Measurements from ENCODE around the gene KCNIP1. TPM values are rescaled to one million over a fixed set of nuclear protein-coding genes. Genes with fewer than 3 reads are reported as not detected.

KCNIP1 gene
- total RNA-seq, 4 donors from 2014 or later, result 4.8 to 9.2 (median 7.3) TPM; not detected in 1

DNA sequence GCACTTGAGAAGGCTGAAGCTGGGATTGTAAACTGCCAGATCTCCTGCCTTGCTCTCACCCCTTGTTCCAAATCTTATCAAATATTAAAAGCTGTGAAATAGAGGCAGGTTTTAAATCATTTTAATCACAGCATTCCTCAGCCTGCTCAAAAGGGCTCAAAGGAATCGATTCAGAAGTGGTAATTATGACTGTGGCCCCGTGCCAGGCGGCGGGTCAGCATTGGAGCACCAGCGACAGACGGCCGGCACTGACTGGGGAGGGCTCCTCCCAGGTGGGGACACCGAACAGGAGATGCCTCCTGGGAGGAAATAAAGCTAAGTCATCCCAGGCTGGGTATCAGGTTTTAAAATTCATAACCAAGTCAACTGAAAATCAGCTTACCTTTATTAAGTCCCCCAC, 66.7 kb downstream of the KCNIP1 start:
- no peak overlapping the region for H3K27ac ChIP-seq
- no peak overlapping the region for H3K4me3 ChIP-seq
- H3K27me3 ChIP-seq, result no peaks in the 10 kb centered on the region
- H3K9me3 ChIP-seq, result peaks cover 0 to under 1% (median 0%) of the 10 kb centered on the region in 4 donors
- DNase-seq (ENCODE audit: low spot score in 2 of 2), result no peak
- no peak for TF ChIP-seq POLR2A (IDR thresholded peaks at IDR 0.05)
- TF ChIP-seq CTCF (IDR thresholded peaks at IDR 0.05), result no peak
- TF ChIP-seq EP300 (IDR thresholded peaks at IDR 0.05), result no peak
- peaks cover 0 to 6% (median 0%) of the 10 kb centered on the region in 4 donors for H3K4me1 ChIP-seq
- H3K36me3 ChIP-seq, result no peaks in the 10 kb centered on the region
- 29 to 34% methylated on average over 8 of the region's 8 CpGs for WGBS, 2 donors

- peaks cover 0 to 5% (median 0%) of the 10 kb centered on the region in 4 donors for H3K9me3 ChIP-seq
- WGBS, 2 donors, result 41 to 45% methylated on average over 5 of the region's 5 CpGs
- H3K4me1 ChIP-seq, result peaks cover 0 to 6% (median 0%) of the 10 kb centered on the region in 4 donors
- no peak for DNase-seq (ENCODE audit: low spot score in 2 of 2)
- no peak overlapping the region for H3K27ac ChIP-seq
- TF ChIP-seq POLR2A (IDR thresholded peaks at IDR 0.05) (no peak), EP300 (IDR thresholded peaks at IDR 0.05) (no peak), CTCF (IDR thresholded peaks at IDR 0.05) (no peak)
- H3K4me3 ChIP-seq, result no peak overlapping the region
- no peaks in the 10 kb centered on the region for H3K36me3 ChIP-seq
- H3K27me3 ChIP-seq, result no peaks in the 10 kb centered on the region
These were observed 67.5 kb downstream of the KCNIP1 start for GRCh38 chr5:170571281-170571731.

DNA sequence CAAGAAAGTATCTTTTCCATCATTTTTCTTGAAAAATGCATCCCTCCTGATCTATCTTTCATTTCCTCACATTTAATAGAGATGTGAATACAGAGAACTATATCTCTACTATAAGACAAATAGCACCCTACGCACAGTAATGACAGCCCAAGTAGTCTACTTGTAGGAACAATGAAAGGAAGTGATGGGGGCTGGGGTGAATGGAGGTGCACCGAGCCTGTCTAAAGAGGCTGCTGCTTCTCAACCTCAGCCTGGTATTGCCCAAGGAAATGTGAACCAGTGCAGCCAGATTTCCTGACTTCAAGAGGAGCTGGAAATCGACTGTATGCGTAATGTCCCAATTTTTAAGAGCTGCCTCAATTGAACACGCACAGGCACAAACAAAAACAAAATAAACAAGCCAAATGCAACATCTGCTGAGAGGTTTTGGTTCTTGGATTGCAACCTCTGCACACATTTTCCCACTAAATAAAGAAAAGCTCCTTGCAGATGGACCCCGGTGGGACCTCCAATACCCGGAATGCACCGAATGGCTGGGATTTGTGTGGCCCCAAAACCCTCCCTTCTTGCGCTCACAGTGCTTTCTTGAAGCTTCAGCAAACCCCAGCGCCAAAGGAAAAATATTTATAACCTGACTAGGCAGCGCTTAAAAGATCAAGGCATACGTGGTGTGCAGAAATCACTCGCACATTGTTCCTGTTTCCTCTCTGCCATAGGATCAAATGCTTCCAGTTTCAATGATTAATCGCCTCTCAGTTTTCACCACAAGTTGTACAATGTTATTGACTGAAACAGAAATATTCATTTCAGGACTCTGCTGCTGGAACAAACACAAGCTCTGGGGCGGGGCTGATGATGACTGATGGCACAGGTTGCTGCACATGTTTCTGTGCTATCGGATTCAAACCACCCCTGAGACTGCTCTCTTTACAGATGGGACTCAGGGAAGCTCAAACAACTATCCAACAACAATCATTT, 68.3 kb downstream of the KCNIP1 start:
- no peaks in the 10 kb centered on the region for H3K27me3 ChIP-seq
- 43 to 47% methylated on average over 16 of the region's 16 CpGs for WGBS, 2 donors
- TF ChIP-seq CTCF (IDR thresholded peaks at IDR 0.05) (no peak), EP300 (IDR thresholded peaks at IDR 0.05) (no peak), POLR2A (IDR thresholded peaks at IDR 0.05) (no peak)
- no peak overlapping the region for H3K4me3 ChIP-seq
- no peak overlapping the region for H3K27ac ChIP-seq
- H3K9me3 ChIP-seq, result peaks cover 0 to 5% (median 0%) of the 10 kb centered on the region in 4 donors
- H3K4me1 ChIP-seq, result peaks cover 0 to 6% (median 0%) of the 10 kb centered on the region in 4 donors
- no peak for DNase-seq (ENCODE audit: low spot score in 2 of 2)
- no peaks in the 10 kb centered on the region for H3K36me3 ChIP-seq

- WGBS, 2 donors, result 70% methylated on average over 4 of the region's 4 CpGs
- no peak overlapping the region for H3K4me3 ChIP-seq
- no peak for TF ChIP-seq CTCF (IDR thresholded peaks at IDR 0.05)
- no peak for TF ChIP-seq POLR2A (IDR thresholded peaks at IDR 0.05)
- no peak for TF ChIP-seq EP300 (IDR thresholded peaks at IDR 0.05)
- peaks cover 0 to 5% (median 0%) of the 10 kb centered on the region in 4 donors for H3K9me3 ChIP-seq
- no peak overlapping the region for H3K27ac ChIP-seq
- H3K36me3 ChIP-seq, result no peaks in the 10 kb centered on the region
- H3K4me1 ChIP-seq, result peaks cover 0 to 6% (median 0%) of the 10 kb centered on the region in 4 donors
- no peak for DNase-seq (ENCODE audit: low spot score in 2 of 2)
- no peaks in the 10 kb centered on the region for H3K27me3 ChIP-seq
These were observed 69.3 kb downstream of the KCNIP1 start for GRCh38 chr5:170573114-170573513.

GRCh38 chr5:170573660-170574059, 69.8 kb downstream of the KCNIP1 start:
- peaks cover 0 to 6% (median 0%) of the 10 kb centered on the region in 4 donors for H3K9me3 ChIP-seq
- DNase-seq (ENCODE audit: low spot score in 2 of 2), result no peak
- TF ChIP-seq CTCF (IDR thresholded peaks at IDR 0.05) (no peak), POLR2A (IDR thresholded peaks at IDR 0.05) (no peak), EP300 (IDR thresholded peaks at IDR 0.05) (no peak)
- no peaks in the 10 kb centered on the region for H3K27me3 ChIP-seq
- no peak overlapping the region for H3K4me3 ChIP-seq
- peaks cover 0 to 6% (median 0%) of the 10 kb centered on the region in 4 donors for H3K4me1 ChIP-seq
- WGBS, 2 donors, result 46 to 68% methylated on average over 1 of the region's 1 CpG
- H3K27ac ChIP-seq, result no peak overlapping the region
- no peaks in the 10 kb centered on the region for H3K36me3 ChIP-seq

Data from tibial nerve (tissue), 4 donors.